IPS-15b (cell line): ENCODE data around the gene GCC1.
"Not testable (repeated sequence)": the region's sequence is repeated elsewhere in the genome, so short reads cannot be mapped to it uniquely, and the experiment has no call there.

Experiments used
- H3K27me3 ChIP-seq: one replicate; pipeline ENCODE4 v1.6.1; 2013; ENCODE audit warnings: low read length; ENCODE audit not compliant: control insufficient read depth, insufficient read depth
- H3K36me3 ChIP-seq: one replicate; pipeline ENCODE4 v1.6.1; 2013; ENCODE audit warnings: low read length; ENCODE audit not compliant: control insufficient read depth, insufficient read depth
- H3K4me1 ChIP-seq: one replicate; pipeline ENCODE4 v1.6.1; 2013; ENCODE audit warnings: mild to moderate bottlenecking, low read length; ENCODE audit not compliant: control insufficient read depth, insufficient read depth
- H3K4me3 ChIP-seq: one replicate; pipeline ENCODE4 v1.5.1; 2013; ENCODE audit warnings: low read depth, low read length
- H3K9ac ChIP-seq: one replicate; pipeline ENCODE4 v1.6.1; 2013; ENCODE audit warnings: low read depth, mild to moderate bottlenecking, low read length
- H3K9me3 ChIP-seq: one replicate; pipeline ENCODE4 v1.6.1; 2013; ENCODE audit warnings: mild to moderate bottlenecking, low read length; ENCODE audit not compliant: control insufficient read depth, insufficient read depth

Gene GCC1

GRCh38 chr7:127588019-127588696 is 2.8 kb upstream of the GCC1 start, which contains the start of gene ARF5:
Gene ARF5 (plus strand): TSS chr7:127588411. CDS start chr7:127588499, 88 bp downstream.
- Histone ChIP-seq H3K9ac (peak within 1 kb of the TSS; percentile 87), H3K9me3 (no peaks in the 10 kb centered on the region)

GRCh38 chr7:127587663-127588018 is 2.2 kb upstream of the GCC1 start:
- Histone ChIP-seq H3K9me3 (no peaks in the 10 kb centered on the region), H3K9ac (peak overlapping the region; percentile 39), H3K36me3 (peaks cover 18% of the 10 kb centered on the region), H3K4me3 (peak overlapping the region; percentile 84), H3K27me3 (peaks cover 24% of the 10 kb centered on the region), H3K4me1 (peaks cover 5% of the 10 kb centered on the region)

More at GRCh38 chr7:127588019-127588696, 2.8 kb upstream of the GCC1 start, which contains the start of gene ARF5:
- H3K36me3 ChIP-seq = peaks cover 17% of the 10 kb centered on the region
- H3K27me3 ChIP-seq = peaks cover 24% of the 10 kb centered on the region
- H3K4me3 ChIP-seq = peak within 1 kb of the TSS; percentile 94
- peaks cover 5% of the 10 kb centered on the region for H3K4me1 ChIP-seq

- Histone ChIP-seq H3K9ac (no peak overlapping the region), H3K4me1 (peaks cover 5% of the 10 kb centered on the region), H3K36me3 (peaks cover 21% of the 10 kb centered on the region), H3K27me3 (peaks cover 24% of the 10 kb centered on the region), H3K9me3 (no peaks in the 10 kb centered on the region), H3K4me3 (no peak overlapping the region)
Measured at GRCh38 chr7:127586346-127586745, 950 bp upstream of the GCC1 start.

- H3K4me1 ChIP-seq = peaks cover 5% of the 10 kb centered on the region
- peaks cover 8% of the 10 kb centered on the region for H3K36me3 ChIP-seq
- H3K27me3 ChIP-seq = peaks cover 24% of the 10 kb centered on the region
- no peaks in the 10 kb centered on the region for H3K9me3 ChIP-seq
- H3K4me3 ChIP-seq = peak overlapping the region; percentile 90
- H3K9ac ChIP-seq = peak overlapping the region; percentile 87
Measured at GRCh38 chr7:127584648-127585043, 750 bp downstream of the GCC1 start.

- peaks cover 5% of the 10 kb centered on the region for H3K4me1 ChIP-seq
- H3K4me3 ChIP-seq = no peak overlapping the region
- H3K9ac ChIP-seq = no peak overlapping the region
- H3K36me3 ChIP-seq = peaks cover 8% of the 10 kb centered on the region
- H3K9me3 ChIP-seq = no peaks in the 10 kb centered on the region
- peaks cover 18% of the 10 kb centered on the region for H3K27me3 ChIP-seq
Measured at GRCh38 chr7:127582361-127582760, 3.0 kb downstream of the GCC1 start.

GRCh38 chr7:127581716-127582115 is 3.7 kb downstream of the GCC1 start:
- no peaks in the 10 kb centered on the region for H3K9me3 ChIP-seq
- H3K9ac ChIP-seq = no peak overlapping the region
- peaks cover 8% of the 10 kb centered on the region for H3K36me3 ChIP-seq
- H3K4me1 ChIP-seq = peaks cover 5% of the 10 kb centered on the region
- H3K27me3 ChIP-seq = peaks cover 12% of the 10 kb centered on the region
- H3K4me3 ChIP-seq = no peak overlapping the region

- Histone ChIP-seq H3K36me3 (peaks cover 8% of the 10 kb centered on the region), H3K27me3 (peaks cover under 1% of the 10 kb centered on the region), H3K9me3 (no peaks in the 10 kb centered on the region), H3K4me3 (no peak overlapping the region), H3K9ac (no peak overlapping the region), H3K4me1 (peaks cover 5% of the 10 kb centered on the region)
Measured at GRCh38 chr7:127580612-127581011, 4.8 kb downstream of the GCC1 start.

GRCh38 chr7:127578711-127579275 is 6.6 kb downstream of the GCC1 start:
- no peaks in the 10 kb centered on the region for H3K4me1 ChIP-seq
- no peak overlapping the region for H3K9ac ChIP-seq
- H3K4me3 ChIP-seq = no peak overlapping the region
- peaks cover 8% of the 10 kb centered on the region for H3K36me3 ChIP-seq
- H3K27me3 ChIP-seq = no peaks in the 10 kb centered on the region
- no peaks in the 10 kb centered on the region for H3K9me3 ChIP-seq

- Histone ChIP-seq H3K4me3 (no peak overlapping the region), H3K27me3 (no peaks in the 10 kb centered on the region), H3K9me3 (no peaks in the 10 kb centered on the region), H3K4me1 (no peaks in the 10 kb centered on the region), H3K36me3 (peaks cover 8% of the 10 kb centered on the region), H3K9ac (no peak overlapping the region)
Measured at GRCh38 chr7:127578036-127578684, 7.2 kb downstream of the GCC1 start.

- no peak overlapping the region for H3K9ac ChIP-seq
- no peaks in the 10 kb centered on the region for H3K27me3 ChIP-seq
- no peaks in the 10 kb centered on the region for H3K36me3 ChIP-seq
- no peaks in the 10 kb centered on the region for H3K9me3 ChIP-seq
- H3K4me1 ChIP-seq = no peaks in the 10 kb centered on the region
- H3K4me3 ChIP-seq = no peak overlapping the region
Measured at GRCh38 chr7:127571741-127572505, 13.5 kb downstream of the GCC1 start.

GRCh38 chr7:127568034-127568433 is 17.4 kb downstream of the GCC1 start:
- H3K9me3 ChIP-seq, H3K9ac ChIP-seq, H3K4me3 ChIP-seq, H3K4me1 ChIP-seq, H3K27me3 ChIP-seq, H3K36me3 ChIP-seq: not testable (repeated sequence)
